Activated CD4-positive, alpha-beta T cell treated with anti-CD3 and anti-CD28 coated beads, Interleukin-2, amount 50 U/mL, for 1 hour (primary cell): ENCODE measurements around the gene BAK1.

Source experiments
- DNase-seq: peaks from one replicate; pipeline ENCODE4 v3.0.0-alpha.2; 2020

The BAK1 gene

GRCh38 chr6:33579828-33580714 is at the start of gene BAK1:
Gene BAK1 (minus strand): TSS chr6:33580276. CDS start chr6:33577604, 2,672 bp downstream.
- peak; percentile 77 for DNase-seq

GRCh38 chr6:33628401-33628964 is 48.4 kb upstream of the BAK1 start:
- no peak for DNase-seq

GRCh38 chr6:33627876-33628275 is 47.8 kb upstream of the BAK1 start:
- no peak for DNase-seq

- DNase-seq: no peak
These were observed 44.8 kb upstream of the BAK1 start for GRCh38 chr6:33624856-33625255.

- no peak for DNase-seq
These were observed 43.9 kb upstream of the BAK1 start for GRCh38 chr6:33623895-33624381.

GRCh38 chr6:33622456-33623431 is 42.7 kb upstream of the BAK1 start:
- no peak for DNase-seq

GRCh38 chr6:33621711-33622388 is 41.8 kb upstream of the BAK1 start:
- DNase-seq: peak; percentile 32

- peak; percentile 71 for DNase-seq
These were observed 41.0 kb upstream of the BAK1 start, which contains the start of gene ITPR3 for GRCh38 chr6:33620856-33621710. Gene ITPR3 (plus strand): TSS chr6:33621322. CDS start chr6:33621603, 281 bp downstream.

- DNase-seq: peak; percentile 28
These were observed 40.2 kb upstream of the BAK1 start for GRCh38 chr6:33620158-33620855.

GRCh38 chr6:33619166-33619840 is 39.2 kb upstream of the BAK1 start:
- DNase-seq: no peak

- DNase-seq: no peak
These were observed 36.8 kb upstream of the BAK1 start for GRCh38 chr6:33616913-33617312.

- no peak for DNase-seq
These were observed 36.0 kb upstream of the BAK1 start for GRCh38 chr6:33616113-33616512.

- no peak for DNase-seq
These were observed 33.7 kb upstream of the BAK1 start for GRCh38 chr6:33613795-33614168.

GRCh38 chr6:33613146-33613794 is 33.2 kb upstream of the BAK1 start:
- no peak for DNase-seq

- no peak for DNase-seq
These were observed 31.0 kb upstream of the BAK1 start for GRCh38 chr6:33610779-33611732.

GRCh38 chr6:33610067-33610466 is 30.0 kb upstream of the BAK1 start:
- no peak for DNase-seq

GRCh38 chr6:33609528-33609927 is 29.5 kb upstream of the BAK1 start:
- no peak for DNase-seq

- no peak for DNase-seq
These were observed 28.9 kb upstream of the BAK1 start for GRCh38 chr6:33609019-33609418.
